HepG2 (cell line): ENCODE measurements around the gene TACC3. TPM values are rescaled to one million over a fixed set of nuclear protein-coding genes. Genes with fewer than 3 reads are reported as not detected.

Experiments
- ADNP ChIP-seq: sonication (generic); formaldehyde crosslinking; IDR thresholded peaks from 2 replicates; pipeline ENCODE4 v1.4.0; 2020; ENCODE audit warnings: missing genetic modification reagents
- ATF3 ChIP-seq: sonication (generic); formaldehyde crosslinking; IDR thresholded peaks from 2 replicates; pipeline ENCODE4 v1.4.0; 2020; ENCODE audit warnings: missing genetic modification reagents
- ATF7 ChIP-seq, 2 experiments: fragments of 450-650 bp in 1 of 2; sonication (generic) in 1 of 2; formaldehyde crosslinking in 1 of 2; IDR thresholded peaks; 2 replicates each; pipeline versions ENCODE4 v1.4.0 to v1.6.1; 2016 to 2020; ENCODE audit warnings: antibody characterized with exemption in 1 of 2, mild to moderate bottlenecking in 1 of 2, missing genetic modification reagents in 1 of 2
- HDAC6 ChIP-seq: fragments of 200-600 bp; sonication (generic); IDR thresholded peaks from 2 replicates; pipeline ENCODE4 v1.7.0; 2017; ENCODE audit warnings: mild to moderate bottlenecking, antibody characterized with exemption, low read length, low read depth
- PHF21A ChIP-seq: sonication (generic); formaldehyde crosslinking; IDR thresholded peaks from 2 replicates; pipeline ENCODE4 v1.5.0; 2020; ENCODE audit warnings: mild to moderate bottlenecking, missing genetic modification reagents
- RXRA ChIP-seq: sonication (generic); formaldehyde crosslinking; IDR thresholded peaks from 2 replicates; pipeline ENCODE4 v1.5.1; 2020; ENCODE audit warnings: missing genetic modification reagents
- SMYD3 ChIP-seq: sonication (generic); formaldehyde crosslinking; IDR thresholded peaks from 2 replicates; pipeline ENCODE4 v1.8.1; 2023; ENCODE audit warnings: mild to moderate bottlenecking, missing genetic modification reagents
- SNAPC4 ChIP-seq: sonication (generic); formaldehyde crosslinking; IDR thresholded peaks from 2 replicates; pipeline ENCODE4 v1.4.0; 2020; ENCODE audit warnings: mild to moderate bottlenecking, missing genetic modification reagents
- SNAPC5 ChIP-seq: sonication (generic); formaldehyde crosslinking; IDR thresholded peaks from 2 replicates; pipeline ENCODE4 v1.8.1; 2023; ENCODE audit warnings: mild to moderate bottlenecking, missing genetic modification reagents, borderline replicate concordance
- SOX5 ChIP-seq: IDR thresholded peaks from 2 replicates; pipeline ENCODE4 v1.6.1; 2016; ENCODE audit warnings: borderline replicate concordance
- TGIF2 ChIP-seq: IDR thresholded peaks from 2 replicates; pipeline ENCODE4 v1.6.1; 2016; ENCODE audit warnings: control low read depth, missing compliant biosample characterization
- ZFP36 ChIP-seq: fragments of 150-350 bp; IDR thresholded peaks from 2 replicates; pipeline ENCODE4 v1.6.1; 2018; ENCODE audit warnings: borderline replicate concordance, low read length, low read depth; ENCODE audit not compliant: partially characterized antibody
- ZFX ChIP-seq: sonication (generic); formaldehyde crosslinking; IDR thresholded peaks from 2 replicates; pipeline ENCODE4 v1.4.0; 2020; ENCODE audit warnings: mild to moderate bottlenecking, low read depth, missing genetic modification reagents, moderate library complexity
- ZNF17 ChIP-seq: sonication (generic); formaldehyde crosslinking; IDR thresholded peaks from 2 replicates; pipeline ENCODE4 v1.5.0; 2020; ENCODE audit warnings: mild to moderate bottlenecking, missing genetic modification reagents
- ZNF260 ChIP-seq: sonication (generic); formaldehyde crosslinking; IDR thresholded peaks from 2 replicates; pipeline ENCODE4 v1.4.0; 2020; ENCODE audit warnings: missing genetic modification reagents, low read depth, mild to moderate bottlenecking, borderline replicate concordance
- ZNF264 ChIP-seq: sonication (generic); formaldehyde crosslinking; IDR thresholded peaks from 2 replicates; pipeline ENCODE4 v1.4.0; 2020; ENCODE audit warnings: missing genetic modification reagents
- ZNF274 ChIP-seq: sonication (generic); formaldehyde crosslinking; IDR thresholded peaks from 2 replicates; pipeline ENCODE4 v1.5.1; 2020; ENCODE audit warnings: mild to moderate bottlenecking, missing genetic modification reagents
- ZNF296 ChIP-seq: sonication (generic); formaldehyde crosslinking; conservative IDR thresholded peaks from 2 replicates; pipeline ENCODE4 v1.5.0; 2020; ENCODE audit warnings: mild to moderate bottlenecking, missing genetic modification reagents
- ZNF775 ChIP-seq: sonication (generic); formaldehyde crosslinking; IDR thresholded peaks from 2 replicates; pipeline ENCODE4 v1.4.0; 2020; ENCODE audit warnings: missing genetic modification reagents, mild to moderate bottlenecking, moderate library complexity, borderline replicate concordance
- ZNF780A ChIP-seq: sonication (generic); formaldehyde crosslinking; IDR thresholded peaks from 2 replicates; pipeline ENCODE4 v1.8.0; 2022; ENCODE audit warnings: mild to moderate bottlenecking, missing genetic modification reagents, moderate library complexity
- ZNF782 ChIP-seq: sonication (generic); formaldehyde crosslinking; IDR thresholded peaks from 2 replicates; pipeline ENCODE4 v1.4.0; 2020; ENCODE audit warnings: missing genetic modification reagents, mild to moderate bottlenecking, borderline replicate concordance
- polyA plus RNA-seq, 8 experiments: library from polyadenylated mRNA; depleted of rRNA in 3 of 8; stranded (reverse) in 7 of 8; unstranded in 1 of 8; fragments of >200 nt; fragmentation: Illumina TruSeq in 4 of 8; extraction: Trizol in 4 of 8; gene quantifications; 2 replicates each; pipeline versions ENCODE4 v1.2.1 to v1.2.3, GENCODE V29; 2011 to 2016; ENCODE audit warnings: low read depth in 4 of 8, missing spikeins in 1 of 8, mixed read lengths in 1 of 8; ENCODE audit not compliant: insufficient read depth in 1 of 8
- total RNA-seq, 5 experiments: library from RNA; depleted of rRNA; stranded (reverse); fragments of >200 nt; fragmentation: Illumina TruSeq; extraction: Trizol; gene quantifications; 2 replicates each; pipeline ENCODE4 v1.2.3, GENCODE V29; 2016; ENCODE audit warnings: low read depth in 1 of 5
- TF ChIP-seq, protein P1 (sequence below): sonication (generic); formaldehyde crosslinking; IDR thresholded peaks from 2 replicates; pipeline ENCODE4 v1.5.0; 2020; ENCODE audit warnings: missing genetic modification reagents, mild to moderate bottlenecking, borderline replicate concordance

TACC3 gene
- total and polyA plus RNA-seq, 2 of the 13 experiments (the other 11 are each of a cell fraction or from before 2014, with no cell fraction given): 20.3 to 21.2 TPM

DNA sequence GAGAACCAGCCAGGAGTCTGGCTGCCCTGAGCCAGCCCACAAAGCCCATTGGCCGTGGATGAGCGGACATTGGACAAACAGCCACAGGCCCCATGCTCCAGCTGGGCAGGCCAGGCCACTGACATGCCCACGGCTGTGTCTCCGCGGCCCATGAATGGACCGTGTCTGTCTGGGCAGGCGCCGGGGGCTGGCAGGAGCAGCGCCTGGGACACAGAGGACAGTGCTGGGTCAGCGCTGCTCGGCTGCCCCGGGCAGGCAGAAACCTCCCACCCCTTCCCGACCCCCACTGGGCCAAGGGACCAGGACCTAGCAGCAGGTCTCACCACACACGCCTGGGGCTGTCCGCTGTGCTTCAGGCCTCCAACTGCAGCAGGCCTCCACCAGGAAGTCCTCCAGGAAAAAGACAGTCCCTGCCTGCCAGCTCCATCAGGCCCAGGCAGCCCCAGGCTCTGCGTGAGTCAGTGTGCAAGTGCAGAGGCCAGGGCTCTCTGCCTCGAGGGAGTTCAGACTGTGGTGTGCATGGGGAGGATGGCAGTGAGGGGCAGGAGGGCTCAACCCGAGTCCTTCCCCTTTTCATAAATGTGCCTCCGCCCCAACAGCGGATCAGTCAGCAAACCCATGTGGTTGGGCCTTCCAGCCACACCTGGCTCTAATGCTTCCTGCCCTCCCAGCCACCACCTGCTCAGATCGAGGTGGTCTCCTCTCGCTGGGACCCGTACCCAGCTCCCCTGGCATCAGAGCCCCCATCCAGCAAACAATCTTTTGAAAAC, 54.6 kb downstream of the TACC3 start (continued):
- TF ChIP-seq ZNF780A (CRISPR knock-in tag): no peak
- TF ChIP-seq HDAC6: no peak
- TF ChIP-seq ZFP36: peak; percentile 85
- TF ChIP-seq, protein P1, sequence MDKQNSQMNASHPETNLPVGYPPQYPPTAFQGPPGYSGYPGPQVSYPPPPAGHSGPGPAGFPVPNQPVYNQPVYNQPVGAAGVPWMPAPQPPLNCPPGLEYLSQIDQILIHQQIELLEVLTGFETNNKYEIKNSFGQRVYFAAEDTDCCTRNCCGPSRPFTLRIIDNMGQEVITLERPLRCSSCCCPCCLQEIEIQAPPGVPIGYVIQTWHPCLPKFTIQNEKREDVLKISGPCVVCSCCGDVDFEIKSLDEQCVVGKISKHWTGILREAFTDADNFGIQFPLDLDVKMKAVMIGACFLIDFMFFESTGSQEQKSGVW (CRISPR knock-in tag): no peak
- no peak for TF ChIP-seq SMYD3 (CRISPR knock-in tag)
- no peak for TF ChIP-seq ATF7 (IDR thresholded peaks at IDR 0.05)
- no peak; the same call in 1 of the 2 replicates for TF ChIP-seq ATF7 (CRISPR knock-in tag; IDR thresholded peaks at IDR 0.05)
- 0 out of 2 replicates have a peak, but pooled peaks have one; percentile 13 for TF ChIP-seq SNAPC4
- TF ChIP-seq ZNF260 (CRISPR knock-in tag): no peak
- 0 out of 2 replicates have a peak, but pooled peaks have one; percentile 9 for TF ChIP-seq ZNF264 (CRISPR knock-in tag)
- TF ChIP-seq ADNP (CRISPR knock-in tag): 0 out of 2 replicates have a peak, but pooled peaks have one; percentile 46
- no peak for TF ChIP-seq SNAPC5
- TF ChIP-seq RXRA (CRISPR knock-in tag): 0 out of 2 replicates have a peak, but pooled peaks have one; percentile 34
- no peak for TF ChIP-seq ZNF17 (CRISPR knock-in tag)
- peak; percentile 46; the same call in 1 of the 2 replicates for TF ChIP-seq ZNF274 (CRISPR knock-in tag)
- 0 out of 2 replicates have a peak, but pooled peaks have one; percentile 17 for TF ChIP-seq ZNF296
- TF ChIP-seq ATF3 (CRISPR knock-in tag): no peak
- TF ChIP-seq TGIF2 (CRISPR knock-in tag): 0 out of 2 replicates have a peak, but pooled peaks have one; percentile 78
- no peak for TF ChIP-seq ZNF775 (CRISPR knock-in tag)
- peak; percentile 83 for TF ChIP-seq ZFX
- TF ChIP-seq ZNF782 (CRISPR knock-in tag): peak; percentile 29; the same call in 1 of the 2 replicates
- no peak for TF ChIP-seq PHF21A
- no peak for TF ChIP-seq SOX5 (CRISPR knock-in tag)
